ENCODE results near the gene DHX34.

The DHX34 gene

GRCh38 chr19:47351548-47351947 lies 2.4 kb downstream of the DHX34 start:
- in situ Hi-C loops (cut with MboI; ENCODE audit: low pct_unique_long_range_greater_than_20kb, low sequenced_read_pairs, unreplicated experiment), result no loop called here
- peak; percentile 58 for DNase-seq (ENCODE audit: low spot score)
- TF ChIP-seq CTCF (IDR thresholded peaks at IDR 0.05; ENCODE audit: extremely low read depth, insufficient read depth, missing control alignments), result no peak

- no peak for TF ChIP-seq CTCF (IDR thresholded peaks at IDR 0.05; ENCODE audit: extremely low read depth, insufficient read depth, missing control alignments)
- in situ Hi-C loops (cut with MboI; ENCODE audit: low pct_unique_long_range_greater_than_20kb, low sequenced_read_pairs, unreplicated experiment), result no loop called here
- no peak for DNase-seq (ENCODE audit: low spot score)
These were observed 3.0 kb downstream of the DHX34 start for GRCh38 chr19:47352095-47352494.

GRCh38 chr19:47353307-47353712 lies 4.2 kb downstream of the DHX34 start:
- TF ChIP-seq CTCF (IDR thresholded peaks at IDR 0.05; ENCODE audit: extremely low read depth, insufficient read depth, missing control alignments), result no peak
- no peak for DNase-seq (ENCODE audit: low spot score)
- in situ Hi-C loops (cut with MboI; ENCODE audit: low pct_unique_long_range_greater_than_20kb, low sequenced_read_pairs, unreplicated experiment), result no loop called here

GRCh38 chr19:47356900-47357299 lies 7.8 kb downstream of the DHX34 start:
- in situ Hi-C loops (cut with MboI; ENCODE audit: low pct_unique_long_range_greater_than_20kb, low sequenced_read_pairs, unreplicated experiment), result no loop called here
- TF ChIP-seq CTCF (IDR thresholded peaks at IDR 0.05; ENCODE audit: extremely low read depth, insufficient read depth, missing control alignments), result no peak
- no peak for DNase-seq (ENCODE audit: low spot score)

- DNase-seq (ENCODE audit: low spot score), result no peak
- in situ Hi-C loops (cut with MboI; ENCODE audit: low pct_unique_long_range_greater_than_20kb, low sequenced_read_pairs, unreplicated experiment), result no loop called here
- peak; percentile 27 for TF ChIP-seq CTCF (IDR thresholded peaks at IDR 0.05; ENCODE audit: extremely low read depth, insufficient read depth, missing control alignments)
These were observed 8.9 kb downstream of the DHX34 start for GRCh38 chr19:47357788-47358680.

- no peak for DNase-seq (ENCODE audit: low spot score)
- no peak for TF ChIP-seq CTCF (IDR thresholded peaks at IDR 0.05; ENCODE audit: extremely low read depth, insufficient read depth, missing control alignments)
- in situ Hi-C loops (cut with MboI; ENCODE audit: low pct_unique_long_range_greater_than_20kb, low sequenced_read_pairs, unreplicated experiment), result no loop called here
These were observed 9.8 kb downstream of the DHX34 start for GRCh38 chr19:47358936-47359335.
